Aorta (tissue), 5 donors: ENCODE measurements around the gene FGF12. TPM values are rescaled to one million over a fixed set of nuclear protein-coding genes. Genes with fewer than 3 reads are reported as not detected.

Experiments
- ATAC-seq: fragments of 200-7000 bp; cut with Tn5 transposase; one replicate; pipeline ENCODE4 v1.9.1; 2022; ENCODE audit warnings: moderate library complexity; ENCODE audit not compliant: low FRiP score
- DNase-seq, 2 donors: peaks; one replicate each; pipeline ENCODE4 v3.0.0-alpha.2; 2020
- H3K27ac ChIP-seq, 2 donors: one replicate each; pipeline ENCODE4 v1.5.1; 2013; ENCODE audit warnings: low read length in 2 of 2, mild to moderate bottlenecking in 2 of 2, moderate library complexity in 2 of 2, control low read depth in 1 of 2, inconsistent platforms in 1 of 2, low read depth in 1 of 2
- H3K27me3 ChIP-seq, 2 donors: one replicate each; pipeline ENCODE4 v1.6.1; 2013; ENCODE audit warnings: control low read depth in 1 of 2, low read length in 1 of 2, mild to moderate bottlenecking in 1 of 2, moderate library complexity in 1 of 2; ENCODE audit not compliant: insufficient read depth in 2 of 2, control insufficient read depth in 1 of 2
- H3K36me3 ChIP-seq, 2 donors: one replicate each; pipeline ENCODE4 v1.6.1; 2013; ENCODE audit warnings: control low read depth in 1 of 2, low read length in 1 of 2, mild to moderate bottlenecking in 1 of 2; ENCODE audit not compliant: insufficient read depth in 2 of 2, control insufficient read depth in 1 of 2
- H3K4me1 ChIP-seq, 2 donors: one replicate each; pipeline ENCODE4 v1.6.1; 2013; ENCODE audit warnings: low read length in 2 of 2, control low read depth in 1 of 2, mild to moderate bottlenecking in 1 of 2, moderate library complexity in 1 of 2; ENCODE audit not compliant: insufficient read depth in 2 of 2, control insufficient read depth in 1 of 2
- H3K4me3 ChIP-seq, 2 donors: one replicate each; pipeline ENCODE4 v1.5.1; 2013; ENCODE audit warnings: low read length in 2 of 2, control low read depth in 1 of 2, mild to moderate bottlenecking in 1 of 2
- H3K9me3 ChIP-seq: one replicate; pipeline ENCODE4 v1.6.1; 2013; ENCODE audit warnings: mild to moderate bottlenecking, low read length; ENCODE audit not compliant: control insufficient read depth
- WGBS, 2 donors: extraction: QIAGEN DNeasy Blood & Tissue Kit; methylation state at CpG; one replicate each; pipeline ENCODE4 v1.1.7; 2013; 5-methylcytosine and 5-hydroxymethylcytosine counted together
- intact Hi-C, 2 donors: fragments of 100-400 bp; cut with DNase I; formaldehyde crosslinking; loops; one replicate each; pipeline versions ENCODE4 v1.14.2 to v1.15.0; 2022
- polyA plus RNA-seq, 2 donors: library from polyadenylated mRNA; stranded (reverse); fragments of 200-250 nt; gene quantifications; one replicate each; pipeline ENCODE4 v1.2.3, GENCODE V29; 2013
- total RNA-seq, 2 donors: library from RNA; stranded (reverse); fragmentation: NEBNext Ultra II Directional; extraction: Animal tissue kit (Norgen Biotek cat#: 25700); gene quantifications; one replicate each; pipeline ENCODE4 v1.2.1, GENCODE V29; 2021
- donor health status: healthy with polysubstance abuse.
- donor health status: Bipolar disorder and iron deficiency.
- donor health status: DM: no; HTN: no; CAD: no.
- donor health status: DM: no; HTN: no; CAD: no.
- donor health status: DM: yes; HTN: yes; CAD: no.

The FGF12 gene
- total and polyA plus RNA-seq, 4 donors, result 0.05 to 1.2 (median 0.96) TPM

GRCh38 chr3:192284443-192285072 lies 442.8 kb downstream of the FGF12 start:
- Histone ChIP-seq H3K4me1 (no peaks in the 10 kb centered on the region), H3K9me3 (no peaks in the 10 kb centered on the region), H3K36me3 (no peaks in the 10 kb centered on the region), H3K4me3 (no peak overlapping the region), H3K27ac (no peak overlapping the region), H3K27me3 (no peaks in the 10 kb centered on the region)
- ATAC-seq (no peak), DNase-seq (no peak)
- intact Hi-C loops, result no loop called here
- 87 to 90% methylated on average over 2 of the region's 2 CpGs for WGBS, 2 donors

- H3K9me3 ChIP-seq, result no peaks in the 10 kb centered on the region
- WGBS, 2 donors, result 66 to 67% methylated on average over 6 of the region's 6 CpGs
- ATAC-seq, result no peak
- H3K4me3 ChIP-seq, result no peak overlapping the region
- intact Hi-C loops, result no loop called here
- no peak for DNase-seq
- no peak overlapping the region for H3K27ac ChIP-seq
- no peaks in the 10 kb centered on the region for H3K36me3 ChIP-seq
- H3K4me1 ChIP-seq, result no peaks in the 10 kb centered on the region
- no peaks in the 10 kb centered on the region for H3K27me3 ChIP-seq
Observed at GRCh38 chr3:192281207-192281880, 446.0 kb downstream of the FGF12 start.

GRCh38 chr3:192279664-192280063 lies 447.7 kb downstream of the FGF12 start:
- DNase-seq, result no peak
- 69 to 89% methylated on average over 1 of the region's 1 CpG for WGBS, 2 donors
- H3K27me3 ChIP-seq, result no peaks in the 10 kb centered on the region
- no peaks in the 10 kb centered on the region for H3K4me1 ChIP-seq
- no peaks in the 10 kb centered on the region for H3K9me3 ChIP-seq
- intact Hi-C loops, result no loop called here
- no peak overlapping the region for H3K27ac ChIP-seq
- no peak overlapping the region for H3K4me3 ChIP-seq
- no peaks in the 10 kb centered on the region for H3K36me3 ChIP-seq
- ATAC-seq, result no peak

GRCh38 chr3:192277477-192277876 lies 449.9 kb downstream of the FGF12 start:
- Histone ChIP-seq H3K4me1 (no peaks in the 10 kb centered on the region), H3K4me3 (no peak overlapping the region), H3K27me3 (no peaks in the 10 kb centered on the region), H3K36me3 (no peaks in the 10 kb centered on the region), H3K27ac (no peak overlapping the region), H3K9me3 (no peaks in the 10 kb centered on the region)
- 95 to 97% methylated on average over 9 of the region's 9 CpGs for WGBS, 2 donors
- DNase-seq, result no peak
- ATAC-seq, result no peak
- intact Hi-C loops, result no loop called here

GRCh38 chr3:192275741-192276355 lies 451.5 kb downstream of the FGF12 start:
- H3K4me3 ChIP-seq, result no peak overlapping the region
- H3K36me3 ChIP-seq, result no peaks in the 10 kb centered on the region
- ATAC-seq (no peak), DNase-seq (no peak)
- H3K27ac ChIP-seq, result no peak overlapping the region
- no peaks in the 10 kb centered on the region for H3K9me3 ChIP-seq
- 35 to 38% methylated on average over 7 of the region's 7 CpGs for WGBS, 2 donors
- intact Hi-C loops, result no loop called here
- no peaks in the 10 kb centered on the region for H3K27me3 ChIP-seq
- no peaks in the 10 kb centered on the region for H3K4me1 ChIP-seq

GRCh38 chr3:192273697-192274010 lies 453.7 kb downstream of the FGF12 start:
- intact Hi-C loops, result no loop called here
- WGBS, 2 donors, result 75 to 77% methylated on average over 3 of the region's 3 CpGs
- ATAC-seq (no peak), DNase-seq (no peak)
- H3K27me3 ChIP-seq, result no peaks in the 10 kb centered on the region
- no peaks in the 10 kb centered on the region for H3K36me3 ChIP-seq
- no peaks in the 10 kb centered on the region for H3K4me1 ChIP-seq
- H3K4me3 ChIP-seq, result no peak overlapping the region
- H3K27ac ChIP-seq, result no peak overlapping the region
- no peaks in the 10 kb centered on the region for H3K9me3 ChIP-seq

GRCh38 chr3:192273001-192273696 lies 454.2 kb downstream of the FGF12 start:
- Histone ChIP-seq H3K27me3 (no peaks in the 10 kb centered on the region), H3K4me3 (no peak overlapping the region), H3K4me1 (no peaks in the 10 kb centered on the region), H3K9me3 (no peaks in the 10 kb centered on the region), H3K36me3 (no peaks in the 10 kb centered on the region), H3K27ac (no peak overlapping the region)
- 81 to 88% methylated on average over 3 of the region's 3 CpGs for WGBS, 2 donors
- ATAC-seq, result no peak
- intact Hi-C loops, result no loop called here
- DNase-seq, result no peak

- H3K4me3 ChIP-seq, result no peak overlapping the region
- 51 to 52% methylated on average over 4 of the region's 4 CpGs for WGBS, 2 donors
Observed at GRCh38 chr3:192262001-192262400, 465.3 kb downstream of the FGF12 start.

More at GRCh38 chr3:192262001-192262400, 465.3 kb downstream of the FGF12 start:
- Histone ChIP-seq H3K9me3 (no peaks in the 10 kb centered on the region), H3K36me3 (no peaks in the 10 kb centered on the region), H3K4me1 (no peaks in the 10 kb centered on the region), H3K27me3 (no peaks in the 10 kb centered on the region), H3K27ac (no peak overlapping the region)
- ATAC-seq (no peak), DNase-seq (no peak)
- intact Hi-C loops, result no loop called here
